K562 (cell line): ENCODE results near the gene INS.

Experiments
- ATF7 ChIP-seq: fragments of 450-650 bp; IDR thresholded peaks from 2 replicates; pipeline ENCODE4 v1.7.1; 2014; ENCODE audit warnings: mild to moderate bottlenecking, moderate library complexity
- GATAD2A ChIP-seq: fragments of 450-650 bp; IDR thresholded peaks from 2 replicates; pipeline ENCODE4 v1.6.1; 2017
- RCOR1 ChIP-seq, 2 experiments: IDR thresholded peaks; 2 replicates each; pipeline ENCODE4 v1.6.1; 2012; ENCODE audit warnings: low read depth in 2 of 2, low read length in 2 of 2, borderline replicate concordance in 1 of 2, improper control_type of control experiment in 1 of 2
- ZNF232 ChIP-seq: sonication (generic); formaldehyde crosslinking; IDR thresholded peaks from 2 replicates; pipeline ENCODE4 v1.8.0; 2022; ENCODE audit warnings: mild to moderate bottlenecking, missing genetic modification reagents
- TF ChIP-seq, protein P1 (sequence below): sonication (generic); formaldehyde crosslinking; IDR thresholded peaks from 2 replicates; pipeline ENCODE4 v1.8.0; 2022; ENCODE audit warnings: mild to moderate bottlenecking, missing genetic modification reagents
- TF ChIP-seq, protein P2 (sequence below), 2 experiments: fragments of 450-650 bp; IDR thresholded peaks; 2 replicates each; pipeline ENCODE4 v1.6.1; 2018; ENCODE audit warnings: mild to moderate bottlenecking in 2 of 2, low read depth in 1 of 2; ENCODE audit not compliant: partially characterized antibody in 2 of 2

DNA sequence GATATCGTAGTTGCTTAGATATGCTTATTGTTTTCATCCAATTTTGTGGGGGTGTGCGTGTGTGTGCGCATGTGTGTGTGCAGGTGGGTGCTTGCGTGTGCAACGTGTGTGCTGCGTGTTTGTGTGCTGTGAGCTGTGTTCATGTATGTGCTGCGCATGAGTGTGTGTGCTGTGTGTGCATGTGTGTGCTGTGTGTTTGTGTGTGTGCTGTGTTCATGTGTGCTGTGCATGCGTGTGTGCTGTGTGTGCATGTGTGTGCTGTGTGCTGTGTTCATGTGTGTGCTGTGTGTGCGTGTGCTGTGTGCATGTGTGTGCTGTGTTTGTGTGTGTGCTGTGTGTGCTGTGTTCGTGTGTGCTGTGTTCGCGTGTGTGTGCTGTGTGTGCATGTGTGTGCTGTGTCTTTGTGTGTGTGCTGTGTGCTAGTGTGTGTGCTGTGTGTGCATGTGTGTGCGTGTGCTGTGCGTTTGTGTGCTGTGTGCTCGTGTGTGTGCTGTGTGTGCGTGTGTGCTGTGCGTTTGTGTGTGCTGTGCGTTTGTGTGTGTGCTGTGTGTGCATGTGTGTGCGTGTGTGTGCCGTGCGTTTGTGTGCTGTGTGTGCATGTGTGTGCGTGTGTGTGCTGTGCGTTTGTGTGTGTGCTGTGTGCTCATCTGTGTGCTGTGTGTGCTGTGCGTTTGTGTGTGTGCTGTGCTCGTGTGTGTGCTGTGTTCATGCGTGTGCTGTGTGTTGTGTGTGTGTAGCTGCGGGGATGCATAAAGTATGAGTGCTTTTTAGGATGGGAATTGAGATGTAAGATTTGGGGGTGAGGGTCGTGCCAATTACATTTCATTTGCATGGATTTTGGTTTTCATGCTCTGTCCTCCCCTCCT is 29.4 kb downstream of the INS start:
- no peak for TF ChIP-seq ZNF232 (CRISPR knock-in tag)
- TF ChIP-seq RCOR1 (IDR thresholded peaks at IDR 0.05; ENCODE audit: borderline replicate concordance in 1 of 2, low read depth in 2 of 2, low read length in 2 of 2), result no peak
- TF ChIP-seq, protein P1, sequence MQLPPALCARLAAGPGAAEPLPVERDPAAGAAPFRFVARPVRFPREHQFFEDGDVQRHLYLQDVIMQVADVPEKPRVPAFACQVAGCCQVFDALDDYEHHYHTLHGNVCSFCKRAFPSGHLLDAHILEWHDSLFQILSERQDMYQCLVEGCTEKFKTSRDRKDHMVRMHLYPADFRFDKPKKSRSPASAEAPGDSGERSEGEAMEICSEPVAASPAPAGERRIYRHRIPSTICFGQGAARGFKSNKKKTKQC (CRISPR knock-in tag), result no peak
- TF ChIP-seq ATF7, result no peak
- no peak for TF ChIP-seq GATAD2A
- TF ChIP-seq, protein P2, sequence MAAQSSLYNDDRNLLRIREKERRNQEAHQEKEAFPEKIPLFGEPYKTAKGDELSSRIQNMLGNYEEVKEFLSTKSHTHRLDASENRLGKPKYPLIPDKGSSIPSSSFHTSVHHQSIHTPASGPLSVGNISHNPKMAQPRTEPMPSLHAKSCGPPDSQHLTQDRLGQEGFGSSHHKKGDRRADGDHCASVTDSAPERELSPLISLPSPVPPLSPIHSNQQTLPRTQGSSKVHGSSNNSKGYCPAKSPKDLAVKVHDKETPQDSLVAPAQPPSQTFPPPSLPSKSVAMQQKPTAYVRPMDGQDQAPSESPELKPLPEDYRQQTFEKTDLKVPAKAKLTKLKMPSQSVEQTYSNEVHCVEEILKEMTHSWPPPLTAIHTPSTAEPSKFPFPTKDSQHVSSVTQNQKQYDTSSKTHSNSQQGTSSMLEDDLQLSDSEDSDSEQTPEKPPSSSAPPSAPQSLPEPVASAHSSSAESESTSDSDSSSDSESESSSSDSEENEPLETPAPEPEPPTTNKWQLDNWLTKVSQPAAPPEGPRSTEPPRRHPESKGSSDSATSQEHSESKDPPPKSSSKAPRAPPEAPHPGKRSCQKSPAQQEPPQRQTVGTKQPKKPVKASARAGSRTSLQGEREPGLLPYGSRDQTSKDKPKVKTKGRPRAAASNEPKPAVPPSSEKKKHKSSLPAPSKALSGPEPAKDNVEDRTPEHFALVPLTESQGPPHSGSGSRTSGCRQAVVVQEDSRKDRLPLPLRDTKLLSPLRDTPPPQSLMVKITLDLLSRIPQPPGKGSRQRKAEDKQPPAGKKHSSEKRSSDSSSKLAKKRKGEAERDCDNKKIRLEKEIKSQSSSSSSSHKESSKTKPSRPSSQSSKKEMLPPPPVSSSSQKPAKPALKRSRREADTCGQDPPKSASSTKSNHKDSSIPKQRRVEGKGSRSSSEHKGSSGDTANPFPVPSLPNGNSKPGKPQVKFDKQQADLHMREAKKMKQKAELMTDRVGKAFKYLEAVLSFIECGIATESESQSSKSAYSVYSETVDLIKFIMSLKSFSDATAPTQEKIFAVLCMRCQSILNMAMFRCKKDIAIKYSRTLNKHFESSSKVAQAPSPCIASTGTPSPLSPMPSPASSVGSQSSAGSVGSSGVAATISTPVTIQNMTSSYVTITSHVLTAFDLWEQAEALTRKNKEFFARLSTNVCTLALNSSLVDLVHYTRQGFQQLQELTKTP (IDR thresholded peaks at IDR 0.05; ENCODE audit: low read depth in 1 of 2, partially characterized antibody in 2 of 2), result no peak
